ENCODE results near the gene GALR3. TPM values are rescaled to one million over a fixed set of nuclear protein-coding genes. Genes with fewer than 3 reads are reported as not detected.
A peak's percentile ranks its signal among the peaks of the same experiment; 100 is the strongest.

The GALR3 gene
- polyA plus RNA-seq, 3 donors, result not detected

- intact Hi-C loops (cut with micrococcal nuclease), result loop anchor here in 1 of 2 donors (10.0 kb wide), 1 partner anchor 123 kb away; the partner anchor contains the start of gene NOL12
- H3K27me3 ChIP-seq (ENCODE audit: control insufficient read depth in 2 of 2, insufficient read depth in 2 of 2, low read length in 2 of 2), result peaks cover 27 to 51% of the 10 kb centered on the region in 2 donors
- H3K9ac ChIP-seq (ENCODE audit: insufficient read depth, low read length, poor library complexity, severe bottlenecking), result peak within 1 kb of the TSS; percentile 44
- no peak within 1 kb of the TSS for H3K27ac ChIP-seq (ENCODE audit: low read depth in 1 of 2, low read length in 2 of 2)
- peaks cover 52 to 64% (median 54%) of the 10 kb centered on the region in 3 donors for H3K27me3 Mint-ChIP-seq (ENCODE audit: low read depth in 3 of 3)
- H4K20me1 ChIP-seq (ENCODE audit: insufficient read depth, low read length), result peaks cover 13% of the 10 kb centered on the region
- TF ChIP-seq CTCF (IDR thresholded peaks at IDR 0.05), result no peak
- H3K4me3 Mint-ChIP-seq, result peak within 1 kb of the TSS; percentile 87 to 96
- DNase-seq, result peak; percentile 77 to 83 (median 78)
- peaks cover 0 to 17% (median 7%) of the 10 kb centered on the region in 7 donors for H3K9me3 Mint-ChIP-seq
- peak within 1 kb of the TSS; percentile 81 for H2AFZ ChIP-seq (ENCODE audit: insufficient read depth, low read depth, low read length, poor library complexity, severe bottlenecking)
- H3K4me1 ChIP-seq (ENCODE audit: control insufficient read depth in 1 of 2, insufficient read depth in 2 of 2, low read length in 2 of 2), result peaks cover 52 to 61% of the 10 kb centered on the region in 2 donors
- H3K4me3 ChIP-seq (replicated peaks in 1 of 3; ENCODE audit: low read depth in 2 of 3, low read length in 3 of 3), result peak within 1 kb of the TSS; percentile 42 to 75 (median 59)
- H3K36me3 Mint-ChIP-seq, result peaks cover 8 to 16% of the 10 kb centered on the region in 2 donors
- H3K36me3 ChIP-seq (replicated peaks in 1 of 2; ENCODE audit: control insufficient read depth in 1 of 2, insufficient read depth in 2 of 2, low read length in 2 of 2), result no peaks in the 10 kb centered on the region
- peaks cover 0 to 5% of the 10 kb centered on the region in 2 donors for H3K9me3 ChIP-seq (replicated peaks in 1 of 2; ENCODE audit: control insufficient read depth in 1 of 2, insufficient read depth in 1 of 2, low read length in 2 of 2)
- H3K27ac Mint-ChIP-seq, result peak within 1 kb of the TSS in 2 of 7 donors; percentile 57 to 63
- peak within 1 kb of the TSS; percentile 89 for H3K4me2 ChIP-seq (replicated peaks; ENCODE audit: extremely low read depth, low read length, poor library complexity, severe bottlenecking)
- H3K4me1 Mint-ChIP-seq, result peaks cover 49% of the 10 kb centered on the region
- H3K79me2 ChIP-seq (ENCODE audit: insufficient read depth, low read length), result peaks cover 11% of the 10 kb centered on the region
- WGBS (ENCODE audit: insufficient coverage), result under 1% methylated on average over 49 of the region's 73 CpGs
Observed at GRCh38 chr22:37807410-37808293, 15.5 kb upstream of the GALR3 start, which contains the start of gene GCAT. TSS of gene GCAT (plus strand) at chr22:37807934. CDS start at chr22:37807968, 34 bp downstream.

GRCh38 chr22:37808294-37808657 is 14.9 kb upstream of the GALR3 start:
- TF ChIP-seq CTCF (IDR thresholded peaks at IDR 0.05), result no peak
- no peaks in the 10 kb centered on the region for H3K36me3 ChIP-seq (replicated peaks in 1 of 2; ENCODE audit: control insufficient read depth in 1 of 2, insufficient read depth in 2 of 2, low read length in 2 of 2)
- H3K4me3 ChIP-seq (replicated peaks in 1 of 3; ENCODE audit: low read depth in 2 of 3, low read length in 3 of 3), result peak overlapping the region; percentile 36 to 75 (median 46)
- no peak overlapping the region for H3K27ac Mint-ChIP-seq
- H3K9ac ChIP-seq (ENCODE audit: insufficient read depth, low read length, poor library complexity, severe bottlenecking), result peak overlapping the region; percentile 33
- H3K27me3 Mint-ChIP-seq (ENCODE audit: low read depth in 3 of 3), result peaks cover 46 to 57% (median 48%) of the 10 kb centered on the region in 3 donors
- peaks cover 43% of the 10 kb centered on the region for H3K4me1 Mint-ChIP-seq
- WGBS (ENCODE audit: insufficient coverage), result 9% methylated on average over 8 of the region's 8 CpGs
- no peak overlapping the region for H3K27ac ChIP-seq (ENCODE audit: low read depth in 1 of 2, low read length in 2 of 2)
- peak overlapping the region; percentile 87 to 96 for H3K4me3 Mint-ChIP-seq
- peaks cover 13% of the 10 kb centered on the region for H4K20me1 ChIP-seq (ENCODE audit: insufficient read depth, low read length)
- H3K9me3 ChIP-seq (replicated peaks in 1 of 2; ENCODE audit: control insufficient read depth in 1 of 2, insufficient read depth in 1 of 2, low read length in 2 of 2), result peaks cover 0 to 5% of the 10 kb centered on the region in 2 donors
- H3K36me3 Mint-ChIP-seq, result peaks cover 8 to 12% of the 10 kb centered on the region in 2 donors
- H3K79me2 ChIP-seq (ENCODE audit: insufficient read depth, low read length), result peaks cover 11% of the 10 kb centered on the region
- intact Hi-C loops (cut with micrococcal nuclease), result loop anchor here in 1 of 2 donors (10.0 kb wide), 1 partner anchor 123 kb away; the partner anchor contains the start of gene NOL12
- peaks cover 0 to 13% (median 5%) of the 10 kb centered on the region in 7 donors for H3K9me3 Mint-ChIP-seq
- peak overlapping the region; percentile 89 for H3K4me2 ChIP-seq (replicated peaks; ENCODE audit: extremely low read depth, low read length, poor library complexity, severe bottlenecking)
- DNase-seq, result no peak
- H3K4me1 ChIP-seq (ENCODE audit: control insufficient read depth in 1 of 2, insufficient read depth in 2 of 2, low read length in 2 of 2), result peaks cover 46 to 55% of the 10 kb centered on the region in 2 donors
- H2AFZ ChIP-seq (ENCODE audit: insufficient read depth, low read depth, low read length, poor library complexity, severe bottlenecking), result peak overlapping the region; percentile 81
- H3K27me3 ChIP-seq (ENCODE audit: control insufficient read depth in 2 of 2, insufficient read depth in 2 of 2, low read length in 2 of 2), result peaks cover 22 to 45% of the 10 kb centered on the region in 2 donors

All from CD14-positive monocyte (primary cell).